Fibroblast of skin of back (primary cell): ENCODE measurements around the gene GFOD2.
"Not testable (repeated sequence)": the region's sequence is repeated elsewhere in the genome, so short reads cannot be mapped to it uniquely, and the experiment has no call there.

ENCODE experiments used
- DNase-seq: peaks from one replicate; pipeline ENCODE4 v3.0.0-alpha.2; 2013

The GFOD2 gene

GRCh38 chr16:67701420-67701819, 17.7 kb downstream of the GFOD2 start:
- DNase-seq = no peak

GRCh38 chr16:67699265-67699664, 19.9 kb downstream of the GFOD2 start:
- no peak for DNase-seq

GRCh38 chr16:67697422-67698185, 21.5 kb downstream of the GFOD2 start:
- DNase-seq = no peak

- DNase-seq = no peak
Observed at GRCh38 chr16:67694611-67695010, 24.5 kb downstream of the GFOD2 start.

- not testable (repeated sequence) for DNase-seq
Observed at GRCh38 chr16:67693517-67694285, 25.4 kb downstream of the GFOD2 start.

GRCh38 chr16:67685388-67686112, 33.6 kb downstream of the GFOD2 start:
- DNase-seq = no peak

GRCh38 chr16:67683767-67684166, 35.3 kb downstream of the GFOD2 start:
- no peak for DNase-seq

GRCh38 chr16:67679935-67680897, 38.9 kb downstream of the GFOD2 start:
- DNase-seq = no peak

- no peak for DNase-seq
Observed at GRCh38 chr16:67678354-67679023, 40.6 kb downstream of the GFOD2 start.

- DNase-seq = no peak
Observed at GRCh38 chr16:67677712-67678111, 41.4 kb downstream of the GFOD2 start.

GRCh38 chr16:67676939-67677338, 42.2 kb downstream of the GFOD2 start:
- DNase-seq = no peak

- DNase-seq = no peak
Observed at GRCh38 chr16:67676516-67676915, 42.6 kb downstream of the GFOD2 start.

GRCh38 chr16:67675999-67676398, 43.1 kb downstream of the GFOD2 start:
- DNase-seq = no peak

- DNase-seq = no peak
Observed at GRCh38 chr16:67675579-67675935, 43.6 kb downstream of the GFOD2 start.

GRCh38 chr16:67674851-67675578, 44.1 kb downstream of the GFOD2 start:
- DNase-seq = no peak

- peak; percentile 46 for DNase-seq
Observed at GRCh38 chr16:67673712-67674580, 45.2 kb downstream of the GFOD2 start.

GRCh38 chr16:67672739-67673662, 46.1 kb downstream of the GFOD2 start:
- DNase-seq = peak; percentile 71

GRCh38 chr16:67672306-67672705, 46.8 kb downstream of the GFOD2 start:
- no peak for DNase-seq
